ENCODE data around the gene AAK1.

- TF ChIP-seq REST (IDR thresholded peaks at IDR 0.05; ENCODE audit: low read depth, low read length) (no peak), CTCF (IDR thresholded peaks at IDR 0.05 in 2 of 3, conservative IDR thresholded peaks at IDR 0.05 in 1 of 3; ENCODE audit: control insufficient read depth in 2 of 3, extremely low read depth in 1 of 3, insufficient read depth in 1 of 3, low read depth in 3 of 3, low read length in 3 of 3) (0 out of 6 replicates have a peak, but pooled peaks of 1 of the 3 experiments have one; percentile 2), EGR1 (IDR thresholded peaks at IDR 0.05; ENCODE audit: borderline replicate concordance in 1 of 2, low read depth in 2 of 2, low read length in 2 of 2) (no peak), MYC (IDR thresholded peaks at IDR 0.05; ENCODE audit: insufficient read depth, insufficient read length, insufficient replicate concordance, low read length, severe bottlenecking) (no peak), TCF12 (IDR thresholded peaks at IDR 0.05; ENCODE audit: low read depth, low read length) (no peak), BCL3 (IDR thresholded peaks at IDR 0.05; ENCODE audit: borderline replicate concordance, insufficient read depth, low read depth, low read length, poor library complexity, severe bottlenecking) (no peak), ZNF274 (IDR thresholded peaks at IDR 0.05; ENCODE audit: insufficient read depth, insufficient read length) (no peak), TAF1 (IDR thresholded peaks at IDR 0.05; ENCODE audit: borderline replicate concordance, low read depth, low read length) (no peak), RELA (IDR thresholded peaks at IDR 0.05; ENCODE audit: borderline replicate concordance, partially characterized antibody) (no peak)
Observed at GRCh38 chr2:69493268-69493667, 150.3 kb downstream of the AAK1 start.

All from GM12878 (cell line).